GM19395 (cell line): Measurements from ENCODE around the gene PBX2.
"Not testable (repeated sequence)": the region's sequence is repeated elsewhere in the genome, so short reads cannot be mapped to it uniquely, and the experiment has no call there.

Source experiments
- ATAC-seq: cut with Tn5 transposase; IDR thresholded peaks from one replicate; pipeline ENCODE4 v1.9.1; 2021; ENCODE audit warnings: mild to moderate bottlenecking, moderate library complexity; ENCODE audit not compliant: unreplicated experiment

PBX2 gene

DNA sequence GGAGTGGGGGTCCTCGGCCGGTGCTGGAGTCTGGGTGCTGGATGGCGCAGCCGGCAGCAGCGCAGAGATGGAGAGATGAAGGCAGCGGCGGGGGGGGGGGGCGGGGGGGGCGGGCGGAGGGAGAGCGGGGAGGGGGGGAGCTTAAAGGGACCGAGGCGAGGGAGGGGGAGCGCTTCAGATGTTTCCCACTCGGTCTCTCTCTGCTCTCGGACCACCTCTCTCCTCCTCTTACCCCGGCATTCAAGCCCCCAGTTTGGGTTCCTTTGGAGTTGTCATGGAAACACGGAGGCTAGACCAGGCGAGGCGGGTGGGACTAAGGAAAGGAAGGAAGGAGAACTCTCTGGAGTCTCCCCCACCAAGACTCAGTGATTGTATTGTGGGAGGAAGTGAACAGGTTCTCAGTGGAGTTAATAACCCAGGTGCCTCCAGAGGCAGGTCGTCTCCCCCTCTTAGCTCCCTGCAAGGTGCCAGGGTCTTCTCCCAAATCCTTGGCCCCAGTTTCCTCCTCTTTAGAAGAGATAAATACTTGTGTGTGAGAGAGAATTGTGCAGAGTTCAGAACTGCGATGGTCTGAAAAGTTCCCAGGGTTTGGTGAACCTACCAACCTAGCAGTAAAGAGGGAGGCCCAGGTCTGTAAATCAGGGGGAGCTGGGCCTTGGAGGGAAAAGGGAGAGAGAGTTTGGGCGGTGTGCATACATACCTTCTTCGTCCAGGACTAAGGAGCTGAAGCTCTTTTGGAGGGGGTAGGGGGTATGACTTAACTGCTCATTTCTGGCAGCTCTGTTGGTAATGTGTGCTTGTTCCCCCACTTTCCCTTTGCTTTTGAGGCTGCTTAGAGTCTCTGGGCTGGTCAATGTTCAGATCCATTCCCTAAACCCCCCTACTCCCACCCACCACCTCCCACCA is 37.9 kb downstream of the PBX2 start, which contains the start of gene PRRT1:
PRRT1 (minus strand) TSS at position 77 of the 906 bp plus-strand sequence. CDS start 112 bp downstream, outside the sequence.
- no peak for ATAC-seq

DNA sequence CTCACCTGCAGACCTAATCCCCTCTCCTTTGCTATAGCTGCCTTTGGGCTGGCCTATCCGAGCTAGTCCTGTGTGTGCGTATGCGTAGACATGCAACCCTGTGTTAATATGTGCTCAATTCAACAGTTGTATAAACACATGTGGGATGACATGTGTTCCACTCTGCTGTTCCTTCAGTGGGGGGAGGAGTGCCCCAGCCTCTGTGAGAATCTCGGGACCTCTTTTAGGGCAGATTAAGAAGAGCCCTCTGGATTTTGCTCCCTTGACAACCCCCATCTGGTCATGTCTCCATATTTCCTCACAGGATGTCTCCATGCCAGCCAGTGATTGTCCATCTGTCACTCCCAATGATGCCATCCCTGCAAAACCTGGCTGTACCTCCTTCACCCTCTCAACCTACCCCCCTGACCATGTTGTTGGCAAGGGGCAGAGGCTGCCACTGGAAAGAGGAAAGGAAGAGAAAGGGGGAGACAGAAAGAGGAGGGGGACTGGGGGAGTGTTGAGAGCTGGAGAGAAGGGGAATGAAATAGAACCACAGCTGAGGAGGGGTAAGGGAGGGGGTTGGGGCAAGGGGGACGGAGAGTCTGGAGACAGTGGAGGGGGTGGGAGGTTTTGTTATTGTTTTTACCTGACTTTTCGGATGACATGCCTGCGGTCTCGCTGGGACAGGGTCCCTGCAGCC is 38.7 kb downstream of the PBX2 start:
- no peak for ATAC-seq

DNA sequence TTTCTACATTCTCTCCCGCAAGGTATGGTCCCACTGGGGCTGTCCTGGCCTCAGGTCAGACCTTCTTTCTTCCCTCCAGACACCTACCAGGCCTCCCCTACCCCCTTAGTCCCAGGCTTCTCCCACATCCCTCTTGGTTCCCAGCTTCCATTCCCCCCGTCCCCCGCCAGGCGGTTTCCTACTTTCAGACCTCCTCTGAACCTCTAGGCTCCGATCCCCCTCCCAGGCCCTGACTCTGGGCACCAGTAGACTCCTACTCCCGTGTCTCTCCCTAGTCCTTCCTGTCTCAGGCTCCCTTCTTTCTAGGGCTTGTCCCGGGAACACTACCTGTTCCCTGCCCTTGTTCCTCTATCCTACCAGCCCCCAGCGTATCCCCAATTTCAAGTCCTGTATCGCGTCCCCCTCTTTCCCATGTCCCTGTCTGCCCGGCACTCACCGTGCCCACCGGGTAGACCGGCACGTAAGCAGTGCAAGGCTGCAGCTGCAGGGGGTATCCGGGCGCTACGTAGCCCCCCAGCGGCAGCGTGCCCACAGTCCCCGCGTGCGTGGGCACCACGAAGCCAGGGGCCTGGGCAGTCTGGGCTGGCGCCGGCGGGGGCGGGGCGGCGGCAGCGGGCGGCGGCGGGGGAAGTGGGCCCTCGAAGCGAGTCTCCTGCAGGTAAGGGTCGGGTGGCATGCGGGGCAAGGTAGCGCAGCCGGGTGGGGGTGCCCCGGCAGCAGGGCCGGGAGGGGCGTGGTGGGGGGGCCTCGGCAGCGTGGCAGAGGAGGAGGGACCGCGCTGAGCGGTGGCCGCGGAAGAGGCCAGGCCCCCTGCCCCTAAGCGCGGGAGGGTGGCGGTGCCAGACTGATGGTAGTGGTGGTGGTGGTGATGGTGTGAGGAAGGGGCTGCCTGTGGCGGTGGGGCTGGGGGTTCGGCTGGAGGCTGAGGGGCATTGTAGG is 39.8 kb downstream of the PBX2 start:
- no peak for ATAC-seq

DNA sequence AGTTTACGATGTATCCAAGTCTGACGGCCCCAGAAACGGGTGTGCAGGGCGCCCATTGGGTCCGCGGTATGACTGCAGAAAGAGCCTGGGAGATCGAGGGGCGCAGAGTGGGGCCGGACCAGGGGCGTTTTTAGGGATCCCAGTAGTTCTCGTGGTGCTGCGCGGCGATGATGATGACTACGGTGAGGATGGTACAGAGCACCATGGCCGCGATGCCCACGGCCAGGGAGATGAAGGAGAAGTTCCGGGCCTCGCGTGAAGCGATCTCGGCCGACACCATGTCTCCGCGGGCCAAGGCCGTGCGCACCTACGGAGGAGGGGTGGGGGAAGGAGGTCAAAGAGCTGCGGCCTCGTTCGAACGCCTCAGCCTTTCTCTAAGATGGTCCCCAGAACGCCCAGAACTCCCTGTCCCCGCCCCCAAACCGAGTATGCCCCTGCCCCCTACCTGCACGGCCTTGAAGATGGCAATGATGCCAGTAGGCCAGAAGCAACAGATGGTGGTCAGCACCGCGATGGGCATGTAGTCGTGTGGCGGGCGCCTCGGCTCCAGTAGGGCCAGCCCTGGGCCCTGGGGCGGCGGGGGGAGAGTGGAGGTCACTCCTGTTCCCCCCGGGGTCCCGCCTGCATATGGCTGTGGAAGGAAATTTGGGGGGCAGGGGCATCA is 40.8 kb downstream of the PBX2 start:
- no peak for ATAC-seq

DNA sequence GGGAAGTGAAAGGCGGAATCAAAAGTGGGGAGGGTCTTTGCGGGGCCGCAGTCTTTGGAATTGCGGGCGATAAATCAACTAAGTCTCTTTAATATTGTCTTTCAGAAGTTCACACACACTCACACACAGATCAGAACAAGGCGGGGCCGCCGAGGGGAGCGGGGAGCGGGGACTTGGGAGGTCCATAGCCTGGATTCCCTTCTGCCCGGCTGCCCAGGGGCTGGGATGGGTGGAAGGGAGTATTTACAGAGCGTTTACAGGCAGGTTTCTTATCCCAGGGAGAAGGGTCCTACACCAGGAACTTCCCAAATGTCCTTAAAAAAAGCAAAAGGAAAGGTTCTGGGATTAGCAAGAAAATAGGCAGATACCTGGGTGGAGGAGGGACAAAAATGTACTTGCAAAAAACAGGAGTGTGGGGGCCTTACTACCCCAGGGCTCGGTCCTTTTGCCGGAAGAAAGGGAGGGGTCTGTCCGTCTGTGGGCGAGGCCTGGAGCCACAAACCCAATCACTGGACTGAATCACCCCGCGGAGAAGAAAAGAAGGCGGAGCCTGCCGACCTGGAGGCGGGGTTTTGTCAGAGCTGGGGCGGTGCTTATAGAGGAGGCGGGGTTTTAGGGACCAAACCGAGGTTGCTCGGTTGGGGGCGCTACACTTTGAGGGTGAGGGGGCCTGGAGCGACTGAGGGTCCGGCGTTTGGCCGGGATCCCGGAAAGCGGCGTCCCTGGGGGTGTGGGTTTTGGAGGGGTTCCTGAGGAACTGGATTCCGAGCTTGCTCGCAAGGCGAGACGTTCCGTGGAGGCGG is 41.5 kb downstream of the PBX2 start:
- ATAC-seq, result no peak

DNA sequence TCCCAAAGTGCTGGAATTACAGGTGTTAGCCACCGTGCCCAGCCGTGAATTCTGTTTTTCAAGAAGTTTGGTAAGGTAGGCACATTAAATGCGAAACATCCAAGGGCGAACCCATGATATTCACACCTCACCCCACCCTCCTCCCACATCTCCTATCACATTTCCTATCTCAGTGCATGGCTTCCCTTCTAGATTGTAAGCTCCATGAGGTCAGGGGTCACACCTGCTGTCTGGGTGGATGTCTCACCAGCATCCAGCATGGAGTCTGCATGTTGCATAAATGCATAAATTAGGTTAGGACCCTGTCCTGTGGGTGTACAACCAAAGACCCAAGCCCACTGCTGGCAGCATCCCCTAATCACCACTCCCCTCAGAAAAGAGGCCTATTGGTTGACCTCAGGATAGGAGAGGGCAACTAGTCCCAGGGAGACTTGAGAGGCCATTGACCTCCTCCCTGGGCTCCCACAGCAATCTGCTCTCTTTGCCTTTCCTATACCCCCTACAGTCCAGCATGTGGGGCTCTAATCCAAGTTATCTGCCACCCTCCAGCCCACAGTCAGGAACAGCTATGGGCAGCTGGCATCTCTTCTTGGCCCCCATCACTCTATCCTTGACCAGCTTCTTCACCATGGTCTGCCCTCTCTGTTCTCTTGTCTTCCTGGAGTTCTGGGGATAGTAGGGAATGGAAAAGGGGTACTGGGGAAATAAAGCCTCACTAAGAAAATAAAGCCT is 42.4 kb downstream of the PBX2 start:
- no peak for ATAC-seq

DNA sequence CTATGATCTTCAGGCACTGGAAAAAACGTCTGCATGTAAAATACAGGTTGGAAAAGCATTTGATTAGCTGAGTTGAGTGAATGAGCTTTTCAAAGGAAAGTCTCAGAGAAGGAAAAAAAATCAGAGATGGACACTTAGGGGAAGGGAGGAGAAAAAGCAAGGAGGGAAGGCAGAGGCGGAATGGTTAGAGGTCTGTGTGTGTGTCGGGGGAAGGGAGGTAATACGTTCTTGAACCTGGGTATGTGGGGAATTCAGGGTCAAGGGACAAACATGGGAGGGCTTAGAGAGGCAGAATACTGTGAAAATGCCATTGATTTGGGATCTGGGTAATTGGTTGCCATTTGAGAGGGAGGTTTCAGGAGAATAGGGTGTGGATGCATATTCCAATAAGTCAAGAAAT is 43.3 kb downstream of the PBX2 start:
- ATAC-seq, result no peak

DNA sequence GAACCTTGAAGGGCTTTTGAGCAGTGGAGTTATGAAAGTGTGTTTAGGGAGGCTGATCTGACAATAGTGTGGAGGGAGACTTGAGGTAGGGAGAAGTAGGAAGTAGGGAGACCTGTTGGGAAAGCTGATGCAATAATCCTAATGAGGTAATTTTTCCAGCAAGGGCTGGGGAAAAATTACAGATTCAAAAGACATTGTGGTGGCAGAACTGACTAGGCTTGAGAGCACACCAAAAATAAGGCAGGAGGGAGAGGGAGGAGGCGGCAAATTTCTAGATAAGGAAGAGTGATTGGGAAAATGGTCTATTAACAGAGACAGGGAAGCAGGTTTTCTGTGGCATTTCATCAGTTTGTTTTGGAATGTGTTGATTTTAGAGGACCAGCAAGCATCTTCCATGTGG is 43.7 kb downstream of the PBX2 start:
- no peak for ATAC-seq

DNA sequence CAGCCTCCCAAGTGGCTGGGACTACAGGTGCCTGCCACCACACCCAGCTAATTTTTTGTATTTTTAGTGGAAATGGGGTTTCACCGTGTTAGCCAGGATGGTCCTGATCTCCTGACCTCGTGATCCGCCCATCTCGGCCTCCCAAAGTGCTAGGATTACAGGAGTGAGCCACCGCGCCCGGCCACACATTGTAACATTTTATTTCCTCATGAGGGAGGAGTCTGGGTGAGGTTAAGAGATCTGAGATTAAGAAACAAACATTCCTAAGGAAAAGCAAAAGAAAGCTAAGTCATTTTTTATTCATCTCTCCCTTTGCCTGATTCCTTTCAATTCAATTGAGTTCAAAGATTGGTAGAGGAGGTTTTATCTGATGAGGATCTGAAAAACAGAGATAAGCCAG is 45.8 kb downstream of the PBX2 start:
- not testable (repeated sequence) for ATAC-seq

DNA sequence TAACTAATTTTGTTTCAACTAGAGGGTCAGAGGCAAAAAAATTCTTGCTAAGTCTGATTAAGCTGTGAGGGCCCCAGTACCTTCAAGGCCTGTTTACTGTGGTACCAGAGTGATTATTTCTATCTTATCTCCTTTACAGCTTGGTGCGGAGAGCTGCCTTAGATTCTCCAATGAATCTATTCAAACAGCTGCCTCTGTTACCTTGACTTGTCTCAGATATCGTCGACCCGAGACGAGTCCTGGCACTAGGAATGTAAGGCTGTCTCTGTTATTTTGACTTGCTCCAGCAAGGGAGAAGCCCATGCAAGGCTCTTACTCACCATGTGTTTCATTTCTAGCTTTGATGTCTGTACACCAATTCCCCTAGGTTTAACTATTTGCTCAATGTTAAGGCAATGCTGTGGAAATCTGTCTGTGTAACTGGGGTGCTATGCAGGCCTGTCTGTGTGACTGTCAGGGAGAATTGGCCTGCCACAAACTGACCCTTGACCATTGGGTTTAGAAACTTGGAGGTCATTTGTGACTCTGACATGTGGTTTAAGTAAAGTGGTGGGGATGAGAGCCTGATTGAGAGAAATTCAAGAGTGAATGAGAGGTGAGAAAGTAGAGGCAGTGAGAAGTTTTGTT is 49.5 kb downstream of the PBX2 start:
- no peak for ATAC-seq

DNA sequence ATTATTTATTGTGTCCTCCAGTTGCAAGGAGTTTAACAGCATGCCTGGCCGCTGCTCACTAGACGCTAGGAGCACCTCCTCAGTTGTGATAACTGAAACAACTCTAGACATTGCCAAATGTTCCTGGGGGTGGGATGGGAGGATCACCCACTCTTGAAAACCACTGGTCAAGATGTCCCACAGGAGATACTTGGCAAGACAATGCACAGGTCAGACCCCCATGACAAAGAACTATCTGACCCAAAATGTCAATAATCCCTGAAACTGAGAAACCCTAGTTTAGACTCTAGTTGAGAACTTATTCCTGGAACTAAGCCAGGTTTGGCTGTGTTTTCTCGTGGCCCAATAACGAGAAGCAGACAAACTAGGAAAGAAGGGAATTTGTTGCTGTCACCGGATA is 50.4 kb downstream of the PBX2 start:
- no peak for ATAC-seq

DNA sequence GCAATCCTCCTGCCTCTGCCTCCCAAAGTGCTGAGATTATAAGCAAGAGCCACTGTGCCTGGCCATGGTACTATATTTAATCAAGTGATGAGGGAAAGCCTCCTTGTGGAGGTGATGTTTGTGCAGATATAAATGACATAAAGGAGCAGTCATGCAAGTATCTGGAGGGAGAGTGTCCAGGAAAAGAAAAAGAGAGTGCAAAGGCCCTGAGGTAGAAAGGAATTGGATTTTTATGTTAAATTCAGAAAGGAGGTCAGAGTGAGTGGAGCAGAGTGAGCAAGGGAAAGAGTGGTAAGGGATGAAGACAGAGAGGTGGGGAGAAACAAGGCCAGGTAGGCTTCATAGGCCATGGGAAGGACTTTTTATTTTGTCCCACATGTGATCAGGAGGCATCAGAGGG is 52.5 kb downstream of the PBX2 start:
- ATAC-seq, result no peak
